Activated B cell treated with CpG ODN at 0.5 μM for 24 hours (primary cell): ENCODE data around the gene TMEM225B. TPM values are rescaled to one million over a fixed set of nuclear protein-coding genes. Genes with fewer than 3 reads are reported as not detected.
"Not testable (repeated sequence)": the region's sequence is repeated elsewhere in the genome, so short reads cannot be mapped to it uniquely, and the experiment has no call there.

Experiments used
- ATAC-seq: fragments of 200-7000 bp; cut with Tn5 transposase; one replicate; pipeline ENCODE4 v1.10.0; 2021; ENCODE audit warnings: low read depth, mild to moderate bottlenecking, moderate library complexity
- CTCF ChIA-PET: fragments of 350-600 bp; sonication (Branson Sonifier 250); formaldehyde crosslinking; loops from one replicate; lab custom pipeline; 2021; ENCODE audit warnings: antibody characterized with exemption; lab: Charles Lee
- POLR2A ChIA-PET: fragments of 350-600 bp; sonication (Branson Sonifier 250); formaldehyde crosslinking; loops from one replicate; lab custom pipeline; 2021; ENCODE audit warnings: antibody characterized with exemption; lab: Charles Lee
- DNase-seq: peaks from one replicate; pipeline ENCODE4 v3.0.0; 2022
- H3K27ac Mint-ChIP-seq: one replicate; pipeline ENCODE4 v1.8.0; 2020; ENCODE audit warnings: mixed read lengths
- H3K27me3 Mint-ChIP-seq: one replicate; pipeline ENCODE4 v1.8.0; 2021; ENCODE audit warnings: mixed read lengths
- H3K36me3 Mint-ChIP-seq: one replicate; pipeline ENCODE4 v1.8.0; 2021; ENCODE audit warnings: low read depth, mixed read lengths
- H3K4me1 Mint-ChIP-seq: one replicate; pipeline ENCODE4 v1.8.0; 2021; ENCODE audit warnings: mixed read lengths
- H3K4me3 Mint-ChIP-seq: one replicate; pipeline ENCODE4 v1.8.0; 2020; ENCODE audit warnings: mild to moderate bottlenecking, mixed read lengths
- H3K9me3 Mint-ChIP-seq: one replicate; pipeline ENCODE4 v1.8.0; 2020; ENCODE audit warnings: mixed read lengths
- CTCF ChIP-seq: fragments of 200-600 bp; IDR thresholded peaks from one replicate; pipeline ENCODE4 v1.8.0; 2022; ENCODE audit warnings: antibody characterized with exemption, mild to moderate bottlenecking
- intact Hi-C: fragments of 100-400 bp; cut with micrococcal nuclease; formaldehyde crosslinking; loops from one replicate; pipeline ENCODE4 v1.15.1; 2024
- total RNA-seq: library from RNA; stranded (reverse); gene quantifications from 2 replicates; pipeline ENCODE4 v1.2.3, GENCODE V29; 2022

Gene TMEM225B
- total RNA-seq, 1 donor from 2014 or later, result 0.53 TPM

- DNase-seq (no peak), ATAC-seq (no peak)
- intact Hi-C loops, result no loop called here
- TF ChIP-seq CTCF, result no peak
- Mint-ChIP-seq H3K4me3 (peak overlapping the region; percentile 90), H3K9me3 (no peaks in the 10 kb centered on the region), H3K36me3 (peaks cover 2% of the 10 kb centered on the region), H3K4me1 (peaks cover 33% of the 10 kb centered on the region), H3K27ac (no peak overlapping the region), H3K27me3 (no peaks in the 10 kb centered on the region)
- ChIA-PET POLR2A (interaction anchor here (0.6 kb wide), 1 partner anchor 163 kb away, joined by 3 read pairs; no protein-coding TSS in a partner anchor), CTCF (interaction anchor here (1.0 kb wide), 1 partner anchor 54 kb away, joined by 3 read pairs; no protein-coding TSS in a partner anchor)
These were observed 18.6 kb upstream of the TMEM225B start for GRCh38 chr7:99579281-99579955.

GRCh38 chr7:99579956-99580777, 17.9 kb upstream of the TMEM225B start:
- Mint-ChIP-seq H3K27ac (peak overlapping the region; percentile 50), H3K4me1 (peaks cover 33% of the 10 kb centered on the region), H3K4me3 (peak overlapping the region; percentile 90), H3K36me3 (no peaks in the 10 kb centered on the region), H3K27me3 (no peaks in the 10 kb centered on the region), H3K9me3 (no peaks in the 10 kb centered on the region)
- intact Hi-C loops, result no loop called here
- DNase-seq (peak; percentile 42), ATAC-seq (peak; percentile 79)
- ChIA-PET CTCF (interaction anchor here (1.0 kb wide), 1 partner anchor 55 kb away, joined by 3 read pairs; no protein-coding TSS in a partner anchor), POLR2A (interaction anchor here (0.6 to 1.3 kb wide), 3 partner anchors 21 to 163 kb away, joined by 3 to 7 read pairs (median 3); partner anchors contain the start of gene ZNF655)
- TF ChIP-seq CTCF, result no peak

- H3K9me3 Mint-ChIP-seq, intact Hi-C loops, H3K36me3 Mint-ChIP-seq, ATAC-seq, H3K27me3 Mint-ChIP-seq, DNase-seq: not testable (repeated sequence)
- H3K4me3 Mint-ChIP-seq, result peak overlapping the region; percentile 90
- ChIA-PET CTCF (interaction anchor here (1.0 kb wide), 1 partner anchor 56 kb away, joined by 3 read pairs; no protein-coding TSS in a partner anchor), POLR2A (interaction anchor here (0.6 to 1.3 kb wide), 4 partner anchors 22 to 502 kb away, joined by 3 to 20 read pairs (median 5); partner anchors contain the start of gene ZNF655)
- peak overlapping the region; percentile 50 for H3K27ac Mint-ChIP-seq
- peaks cover 33% of the 10 kb centered on the region for H3K4me1 Mint-ChIP-seq
These were observed 17.2 kb upstream of the TMEM225B start for GRCh38 chr7:99580778-99581332.

- no peak for TF ChIP-seq CTCF
- CTCF ChIA-PET, result no interaction called here
- Mint-ChIP-seq H3K9me3 (no peaks in the 10 kb centered on the region), H3K4me3 (no peak overlapping the region), H3K27ac (no peak overlapping the region), H3K27me3 (no peaks in the 10 kb centered on the region), H3K4me1 (no peaks in the 10 kb centered on the region), H3K36me3 (no peaks in the 10 kb centered on the region)
- ATAC-seq (no peak), DNase-seq (no peak)
- intact Hi-C loops, result no loop called here
- POLR2A ChIA-PET, result no interaction called here
These were observed 9.2 kb upstream of the TMEM225B start for GRCh38 chr7:99588868-99589267.

GRCh38 chr7:99594948-99595745, 2.9 kb upstream of the TMEM225B start:
- TF ChIP-seq CTCF, result no peak

More at GRCh38 chr7:99594948-99595745, 2.9 kb upstream of the TMEM225B start:
- Mint-ChIP-seq H3K4me1 (no peaks in the 10 kb centered on the region), H3K27ac (no peak overlapping the region), H3K27me3 (no peaks in the 10 kb centered on the region), H3K9me3 (no peaks in the 10 kb centered on the region), H3K36me3 (no peaks in the 10 kb centered on the region), H3K4me3 (no peak overlapping the region)
- CTCF ChIA-PET, result no interaction called here
- intact Hi-C loops, result no loop called here
- DNase-seq (no peak), ATAC-seq (no peak)
- POLR2A ChIA-PET, result no interaction called here
